PC-9 (cell line): Measurements from ENCODE around the gene ACSL4. TPM values are rescaled to one million over a fixed set of nuclear protein-coding genes. Genes with fewer than 3 reads are reported as not detected.
A peak's percentile ranks its signal among the peaks of the same experiment; 100 is the strongest.

Experiments
- BruUV-seq: library from RNA; stranded (reverse); fragments of 400-500 nt; replicated peaks from 2 replicates; lab custom pipeline; 2021; lab: Mats Ljungman, UMichigan
- CTCF ChIA-PET: fragments of 300-600 bp; sonication (Branson Sonifier 250); formaldehyde crosslinking; loops from one replicate; lab custom pipeline; 2022; ENCODE audit warnings: antibody characterized with exemption; lab: Charles Lee
- POLR2A ChIA-PET: fragments of 300-600 bp; sonication (Branson Sonifier 250); formaldehyde crosslinking; loops from one replicate; lab custom pipeline; 2022; ENCODE audit warnings: antibody characterized with exemption; ENCODE audit not compliant: unreplicated experiment; lab: Charles Lee
- DNase-seq, 2 experiments: peaks; one replicate each; pipeline versions ENCODE4 v3.0.0 to v3.0.0-alpha.2; 2015 to 2022; ENCODE audit warnings: mixed read lengths in 1 of 2
- H2AFZ ChIP-seq: fragments of 200-600 bp; sonication (generic); 2 replicates; pipeline ENCODE4 v1.8.1; 2017; ENCODE audit warnings: antibody characterized with exemption
- H3F3A ChIP-seq: fragments of 200-600 bp; sonication (generic); 2 replicates; pipeline ENCODE4 v1.8.1; 2017; ENCODE audit warnings: antibody characterized with exemption, mild to moderate bottlenecking, low read depth; ENCODE audit not compliant: insufficient read depth
- H3K27ac ChIP-seq: fragments of 200-600 bp; sonication (generic); 2 replicates; pipeline ENCODE4 v1.6.1; 2016; ENCODE audit warnings: mixed run types
- H3K27me3 ChIP-seq: fragments of 200-600 bp; sonication (generic); 2 replicates; pipeline ENCODE4 v1.6.1; 2016; ENCODE audit warnings: low read depth, mixed run types; ENCODE audit not compliant: insufficient read depth
- H3K36me3 ChIP-seq: fragments of 200-600 bp; sonication (generic); 2 replicates; pipeline ENCODE4 v1.6.1; 2016; ENCODE audit warnings: low read depth, mixed run types
- H3K4me1 ChIP-seq: fragments of 200-600 bp; sonication (generic); replicated peaks from 2 replicates; pipeline ENCODE4 v1.6.1; 2016; ENCODE audit warnings: mixed run types; ENCODE audit not compliant: insufficient read depth
- H3K4me2 ChIP-seq: fragments of 200-600 bp; sonication (generic); 2 replicates; pipeline ENCODE4 v1.6.1; 2017; ENCODE audit warnings: mixed run types
- H3K4me3 ChIP-seq: fragments of 200-600 bp; sonication (generic); 2 replicates; pipeline ENCODE4 v1.6.1; 2016; ENCODE audit warnings: mixed run types
- H3K79me2 ChIP-seq: fragments of 200-600 bp; sonication (generic); 2 replicates; pipeline ENCODE4 v1.6.1; 2017; ENCODE audit warnings: low read depth, mixed run types
- H3K9me2 ChIP-seq: fragments of 200-600 bp; sonication (generic); 2 replicates; pipeline ENCODE4 v1.8.1; 2017; ENCODE audit warnings: mild to moderate bottlenecking; ENCODE audit not compliant: insufficient read depth
- H3K9me3 ChIP-seq: fragments of 200-600 bp; sonication (generic); 2 replicates; pipeline ENCODE4 v1.8.1; 2016; ENCODE audit warnings: low read depth; ENCODE audit not compliant: insufficient read depth
- H4K20me1 ChIP-seq: fragments of 200-600 bp; sonication (generic); 2 replicates; pipeline ENCODE4 v1.8.1; 2017; ENCODE audit not compliant: insufficient read depth
- CTCF ChIP-seq: fragments of 200-600 bp; sonication (generic); conservative IDR thresholded peaks from 2 replicates; pipeline ENCODE4 v1.6.1; 2017; ENCODE audit warnings: mixed run types, antibody characterized with exemption, mild to moderate bottlenecking, moderate library complexity
- EZH2 ChIP-seq: fragments of 200-600 bp; sonication (generic); IDR thresholded peaks from 2 replicates; pipeline ENCODE4 v1.8.0; 2017; ENCODE audit warnings: antibody characterized with exemption, low read depth
- intact Hi-C: fragments of 100-400 bp; cut with micrococcal nuclease; formaldehyde crosslinking; loops from one replicate; pipeline ENCODE4 v1.10.0; 2022; ENCODE audit not compliant: unreplicated experiment
- total RNA-seq: library from RNA; stranded (reverse); gene quantifications from 2 replicates; pipeline ENCODE4 v1.2.3, GENCODE V29; 2021

The ACSL4 gene
- total RNA-seq, 1 experiment from 2014 or later: 81.1 TPM

GRCh38 chrX:109691752-109692151 is 41.3 kb downstream of the ACSL4 start:
- no peak overlapping the region for H3K4me3 ChIP-seq
- H3K9me3 ChIP-seq: no peaks in the 10 kb centered on the region
- H3K79me2 ChIP-seq: peaks cover 11% of the 10 kb centered on the region; the same call in 1 of the 2 replicates
- no peaks in the 10 kb centered on the region for H3K27me3 ChIP-seq
- intact Hi-C loops: no loop called here
- no peak overlapping the region for H3K27ac ChIP-seq
- no peak overlapping the region for H2AFZ ChIP-seq
- 0 out of 2 replicates have a peak overlapping the region, but pooled peaks have one; percentile 1 for H3K4me2 ChIP-seq
- no peaks in the 10 kb centered on the region for H4K20me1 ChIP-seq
- 0 out of 2 replicates have a peak, but pooled peaks cover 4% of the 10 kb centered on the region for H3K4me1 ChIP-seq
- POLR2A ChIA-PET: no interaction called here
- CTCF ChIA-PET: no interaction called here
- TF ChIP-seq CTCF (no peak), EZH2 (no peak)
- H3F3A ChIP-seq: peaks cover 5% of the 10 kb centered on the region; the same call in 1 of the 2 replicates
- no peaks in the 10 kb centered on the region for H3K9me2 ChIP-seq
- DNase-seq: no peak
- no peaks in the 10 kb centered on the region for H3K36me3 ChIP-seq
- no TSS peak for BruUV-seq

- H4K20me1 ChIP-seq: no peaks in the 10 kb centered on the region
- H3K4me1 ChIP-seq: 0 out of 2 replicates have a peak, but pooled peaks cover 4% of the 10 kb centered on the region
- no peak for DNase-seq
- H3K36me3 ChIP-seq: no peaks in the 10 kb centered on the region
- no peak overlapping the region for H3K27ac ChIP-seq
- BruUV-seq: no TSS peak
- no peak overlapping the region for H2AFZ ChIP-seq
- TF ChIP-seq EZH2: no peak
- TF ChIP-seq CTCF: no peak
- H3K9me3 ChIP-seq: no peaks in the 10 kb centered on the region
- no peaks in the 10 kb centered on the region for H3K9me2 ChIP-seq
- CTCF ChIA-PET: no interaction called here
- intact Hi-C loops: no loop called here
- H3K27me3 ChIP-seq: no peaks in the 10 kb centered on the region
- H3F3A ChIP-seq: peaks cover 5% of the 10 kb centered on the region; the same call in 1 of the 2 replicates
- no peak overlapping the region for H3K4me3 ChIP-seq
- POLR2A ChIA-PET: no interaction called here
- H3K79me2 ChIP-seq: peaks cover 7% of the 10 kb centered on the region; the same call in 1 of the 2 replicates
- 0 out of 2 replicates have a peak overlapping the region, but pooled peaks have one; percentile 1 for H3K4me2 ChIP-seq
Measured at GRCh38 chrX:109691277-109691676, 41.8 kb downstream of the ACSL4 start.

GRCh38 chrX:109687903-109688302 is 45.2 kb downstream of the ACSL4 start:
- H3K27ac ChIP-seq: no peak overlapping the region
- no peak for TF ChIP-seq EZH2
- no peak for TF ChIP-seq CTCF
- H2AFZ ChIP-seq: no peak overlapping the region
- H3K27me3 ChIP-seq: no peaks in the 10 kb centered on the region
- H3K79me2 ChIP-seq: peaks cover 4% of the 10 kb centered on the region; the same call in 1 of the 2 replicates
- no peaks in the 10 kb centered on the region for H3K9me3 ChIP-seq
- H3K36me3 ChIP-seq: no peaks in the 10 kb centered on the region; the same call in 1 of the 2 replicates
- no peak overlapping the region for H3K4me3 ChIP-seq
- H3K4me2 ChIP-seq: no peak overlapping the region
- no peaks in the 10 kb centered on the region for H3F3A ChIP-seq
- H3K9me2 ChIP-seq: no peaks in the 10 kb centered on the region
- 0 out of 2 replicates have a peak, but pooled peaks cover 4% of the 10 kb centered on the region for H3K4me1 ChIP-seq
- H4K20me1 ChIP-seq: no peaks in the 10 kb centered on the region
- BruUV-seq: no TSS peak
- CTCF ChIA-PET: no interaction called here
- intact Hi-C loops: no loop called here
- DNase-seq: no peak
- POLR2A ChIA-PET: no interaction called here
